Prostate gland (tissue), 2 donors: Measurements from ENCODE around the gene RSPH3.

ENCODE experiments used
- CTCF ChIP-seq, 4 experiments: fragments of 200-600 bp in 2 of 4; fragments of 450-650 bp in 2 of 4; sonication (generic) in 2 of 4; IDR thresholded peaks; 1 replicate in 3 of 4; 2 replicates in 1 of 4; pipeline ENCODE4 v1.5.1; 2016 to 2019; ENCODE audit warnings: antibody characterized with exemption in 4 of 4, mild to moderate bottlenecking in 2 of 4, moderate library complexity in 2 of 4
- POLR2A ChIP-seq: fragments of 450-650 bp; IDR thresholded peaks from one replicate; pipeline ENCODE4 v1.6.1; 2016; ENCODE audit warnings: antibody characterized with exemption, mild to moderate bottlenecking

- TF ChIP-seq CTCF (IDR thresholded peaks at IDR 0.05) (no peak), POLR2A (no peak)
These were observed 61.8 kb downstream of the RSPH3 start for GRCh38 chr6:158938220-158938619.
